Pancreas (tissue), 10 donors: Measurements from ENCODE around the gene JCAD. TPM values are rescaled to one million over a fixed set of nuclear protein-coding genes. Genes with fewer than 3 reads are reported as not detected.

ENCODE experiments used
- ATAC-seq, 4 donors: fragments of 200-7000 bp; cut with Tn5 transposase; one replicate each; pipeline versions ENCODE4 v1.8.0 to v1.9.1; 2020; ENCODE audit warnings: mild to moderate bottlenecking in 4 of 4, moderate library complexity in 4 of 4
- DNase-seq, 6 donors: peaks; one replicate each; pipeline ENCODE4 v3.0.0-alpha.2; 2020
- FAIRE-seq: peaks from 2 replicates; lab custom pipeline; 2012; peaks lifted over from hg19 to GRCh38; lab: Jason Lieb, UNC
- H3K27ac ChIP-seq, 4 donors: fragments of 200-600 bp; sonication (generic); 1 replicate in 3 of 4; 2 replicates in 1 of 4; pipeline versions ENCODE4 v1.5.0 to v1.8.0; 2020
- H3K27me3 ChIP-seq, 4 donors: fragments of 200-600 bp; one replicate each; pipeline ENCODE4 v1.8.0; 2021
- H3K36me3 ChIP-seq, 3 donors: fragments of 200-600 bp; sonication (generic) in 1 of 3; one replicate each; pipeline versions ENCODE4 v1.5.0 to v1.8.0; 2020 to 2021
- H3K4me1 ChIP-seq, 3 donors: fragments of 200-600 bp; one replicate each; pipeline ENCODE4 v1.8.0; 2021
- H3K4me3 ChIP-seq, 4 donors: fragments of 200-600 bp; sonication (generic) in 2 of 4; one replicate each; pipeline versions ENCODE4 v1.5.0 to v1.8.0; 2020 to 2021
- H3K9me3 ChIP-seq, 4 donors: fragments of 200-600 bp; one replicate each; pipeline ENCODE4 v1.8.0; 2021
- WGBS, 2 donors: extraction: QIAGEN DNeasy Blood & Tissue Kit; methylation state at CpG; one replicate each; pipeline ENCODE4 v1.1.7; 2013; 5-methylcytosine and 5-hydroxymethylcytosine counted together
- intact Hi-C, 3 donors: fragments of 100-400 bp; cut with DNase I; formaldehyde crosslinking; loops; one replicate each; pipeline versions ENCODE4 v1.11.1 to v1.14.2; 2022
- polyA plus RNA-seq, 2 donors: library from polyadenylated mRNA; stranded (reverse); fragments of 200-250 nt; gene quantifications; one replicate each; pipeline ENCODE4 v1.2.3, GENCODE V29; 2013
- total RNA-seq, 6 donors: library from RNA; stranded (reverse); fragmentation: NEBNext Ultra II Directional in 4 of 6; extraction: Animal tissue kit (Norgen Biotek cat#: 25700) in 4 of 6; gene quantifications; one replicate each; pipeline versions ENCODE4 v1.2.1 to v1.2.4, GENCODE V29; 2021 to 2023
- TF ChIP-seq, protein P1 (sequence below), 4 donors: fragments of 200-600 bp; sonication (generic) in 3 of 4; IDR thresholded peaks; one replicate each; pipeline versions ENCODE4 v1.5.0 to v1.8.0; 2021; ENCODE audit warnings: antibody characterized with exemption in 4 of 4
- donor health status: healthy with polysubstance abuse.
- donor health status: DM: no; HTN: no; CAD: no; lungs with moderate emphysema.
- donor health status: DM: no; HTN: no; CAD: no.
- donor health status: control.
- donor health status: control.
- donor health status: Bipolar disorder and iron deficiency.
- donor health status: DM: yes; HTN: yes; CAD: no.
- donor health status: DM: no; HTN: no; CAD: no.
- donor health status: DM: no; HTN: no; CAD: no.
- donor health status: DM: yes; HTN: yes; CAD: no.

JCAD gene
- total and polyA plus RNA-seq, 8 donors = 10.0 to 48.2 (median 23.0) TPM

DNA sequence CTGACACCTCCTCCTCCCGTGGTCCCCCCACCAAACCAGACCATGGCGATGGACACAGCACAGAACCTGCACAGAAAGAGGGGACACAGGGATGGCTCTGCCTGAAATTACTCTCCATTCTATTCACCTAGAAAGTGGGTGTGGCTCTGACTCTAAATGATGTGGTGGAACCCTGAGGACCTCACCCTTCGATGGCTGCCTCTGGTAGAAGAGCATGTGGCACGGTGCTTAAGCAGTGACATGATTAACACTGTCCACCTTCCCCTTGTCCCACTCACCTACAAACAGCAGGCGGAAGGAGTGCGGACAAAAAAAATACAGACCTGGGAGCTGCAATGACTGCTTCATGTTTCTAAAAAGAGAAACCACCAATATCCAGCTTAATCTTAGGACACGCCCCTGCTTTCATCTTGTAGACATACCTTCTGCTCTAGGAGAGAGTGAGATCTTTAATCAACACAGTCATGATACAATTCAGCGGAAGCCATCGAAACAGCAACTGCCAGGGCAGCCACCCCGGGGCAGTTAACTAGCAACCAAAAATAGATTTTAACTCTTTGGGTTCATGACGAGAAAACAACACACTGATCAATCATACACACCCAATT lies 11.4 kb downstream of the JCAD start:
- intact Hi-C loops = no loop called here

DNA sequence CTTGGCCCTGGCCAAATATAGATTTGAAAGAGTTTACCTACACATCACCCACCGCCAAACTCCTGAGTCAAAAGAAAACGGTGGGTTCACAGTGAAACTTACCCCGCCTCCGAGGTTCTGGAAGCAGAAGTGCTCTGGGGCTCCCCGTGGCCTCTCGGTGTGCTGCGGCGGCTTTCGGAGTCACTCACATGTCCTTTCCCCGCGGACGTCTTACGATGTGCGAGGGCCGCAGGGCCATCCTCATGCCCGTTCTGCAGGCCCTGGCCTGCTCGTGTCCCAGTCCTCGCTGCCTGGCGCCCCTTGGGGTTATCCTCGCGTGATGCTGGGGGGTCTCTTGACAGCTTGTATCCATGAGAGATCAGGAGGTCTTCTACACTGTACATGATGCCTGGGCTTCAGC lies 12.0 kb downstream of the JCAD start:
- 86 to 91% methylated on average over 21 of the region's 21 CpGs for WGBS, 2 donors
- intact Hi-C loops = no loop called here

More for the DNA sequence above, 11.4 kb downstream of the JCAD start:
- FAIRE-seq (no peak), ATAC-seq (no peak), DNase-seq (no peak)
- Histone ChIP-seq H3K9me3 (no peaks in the 10 kb centered on the region), H3K27ac (no peak overlapping the region), H3K27me3 (no peaks in the 10 kb centered on the region), H3K4me1 (no peaks in the 10 kb centered on the region), H3K4me3 (no peak overlapping the region), H3K36me3 (no peaks in the 10 kb centered on the region)
- 54 to 58% methylated on average over 11 of the region's 11 CpGs for WGBS, 2 donors
- TF ChIP-seq, protein P1, sequence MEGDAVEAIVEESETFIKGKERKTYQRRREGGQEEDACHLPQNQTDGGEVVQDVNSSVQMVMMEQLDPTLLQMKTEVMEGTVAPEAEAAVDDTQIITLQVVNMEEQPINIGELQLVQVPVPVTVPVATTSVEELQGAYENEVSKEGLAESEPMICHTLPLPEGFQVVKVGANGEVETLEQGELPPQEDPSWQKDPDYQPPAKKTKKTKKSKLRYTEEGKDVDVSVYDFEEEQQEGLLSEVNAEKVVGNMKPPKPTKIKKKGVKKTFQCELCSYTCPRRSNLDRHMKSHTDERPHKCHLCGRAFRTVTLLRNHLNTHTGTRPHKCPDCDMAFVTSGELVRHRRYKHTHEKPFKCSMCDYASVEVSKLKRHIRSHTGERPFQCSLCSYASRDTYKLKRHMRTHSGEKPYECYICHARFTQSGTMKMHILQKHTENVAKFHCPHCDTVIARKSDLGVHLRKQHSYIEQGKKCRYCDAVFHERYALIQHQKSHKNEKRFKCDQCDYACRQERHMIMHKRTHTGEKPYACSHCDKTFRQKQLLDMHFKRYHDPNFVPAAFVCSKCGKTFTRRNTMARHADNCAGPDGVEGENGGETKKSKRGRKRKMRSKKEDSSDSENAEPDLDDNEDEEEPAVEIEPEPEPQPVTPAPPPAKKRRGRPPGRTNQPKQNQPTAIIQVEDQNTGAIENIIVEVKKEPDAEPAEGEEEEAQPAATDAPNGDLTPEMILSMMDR (IDR thresholded peaks at IDR 0.05) = no peak

DNA sequence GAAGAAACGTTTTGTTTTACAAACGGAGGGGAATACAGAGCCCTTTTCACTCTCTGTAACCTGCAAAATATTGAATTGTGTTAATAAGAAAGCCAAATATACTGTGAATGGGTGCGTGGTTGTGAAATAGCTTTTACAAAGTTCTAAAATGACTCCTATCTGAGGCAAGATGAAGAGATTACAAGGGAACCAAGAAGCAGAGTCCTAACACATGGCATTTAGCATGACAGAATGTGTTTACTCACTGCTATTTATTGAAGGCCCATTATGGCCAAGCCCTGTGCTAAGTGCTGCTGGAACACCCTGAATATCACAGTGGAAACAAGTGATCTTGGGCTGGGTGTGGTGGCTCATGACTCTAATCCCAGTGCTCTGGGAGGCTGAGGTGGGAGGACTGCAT lies 12.9 kb downstream of the JCAD start:
- no peak for ATAC-seq

More for the DNA sequence above, 12.0 kb downstream of the JCAD start:
- no peak for FAIRE-seq
- H3K9me3 ChIP-seq = no peaks in the 10 kb centered on the region
- TF ChIP-seq, protein P1 (IDR thresholded peaks at IDR 0.05) = no peak
- no peak overlapping the region for H3K27ac ChIP-seq
- H3K4me3 ChIP-seq = no peak overlapping the region
- DNase-seq = no peak
- no peaks in the 10 kb centered on the region for H3K36me3 ChIP-seq
- no peak for ATAC-seq
- H3K27me3 ChIP-seq = no peaks in the 10 kb centered on the region
- no peaks in the 10 kb centered on the region for H3K4me1 ChIP-seq

GRCh38 chr10:30045961-30046360 lies 13.4 kb downstream of the JCAD start:
- WGBS, 2 donors = 63 to 70% methylated on average over 7 of the region's 7 CpGs
- no peak for ATAC-seq
- no peaks in the 10 kb centered on the region for H3K4me1 ChIP-seq

More for the DNA sequence above, 12.9 kb downstream of the JCAD start:
- Histone ChIP-seq H3K4me1 (no peaks in the 10 kb centered on the region), H3K4me3 (no peak overlapping the region), H3K36me3 (no peaks in the 10 kb centered on the region), H3K9me3 (no peaks in the 10 kb centered on the region), H3K27ac (no peak overlapping the region), H3K27me3 (no peaks in the 10 kb centered on the region)
- DNase-seq (no peak), FAIRE-seq (no peak)
- WGBS, 2 donors = 20 to 31% methylated on average over 3 of the region's 3 CpGs
- intact Hi-C loops = no loop called here
- TF ChIP-seq, protein P1 (IDR thresholded peaks at IDR 0.05) = no peak

More at GRCh38 chr10:30045961-30046360, 13.4 kb downstream of the JCAD start:
- intact Hi-C loops = no loop called here
- FAIRE-seq (no peak), DNase-seq (no peak)
- Histone ChIP-seq H3K9me3 (no peaks in the 10 kb centered on the region), H3K27ac (no peak overlapping the region), H3K36me3 (no peaks in the 10 kb centered on the region), H3K4me3 (no peak overlapping the region), H3K27me3 (no peaks in the 10 kb centered on the region)
- TF ChIP-seq, protein P1 (IDR thresholded peaks at IDR 0.05) = no peak
